NCI-H510A (cell line): ENCODE data around the gene GNAS-AS1.

ENCODE experiments used
- DNase-seq: peaks from one replicate; lab custom pipeline; 2025; lab: John Stamatoyannopoulos, UW

The GNAS-AS1 gene

GRCh38 chr20:58850693-58851174, at the start of gene GNAS-AS1:
TSS of gene GNAS-AS1 (minus strand) at chr20:58850902.
- no peak for DNase-seq

GRCh38 chr20:58900397-58900796, 49.7 kb upstream of the GNAS-AS1 start:
- no peak for DNase-seq

GRCh38 chr20:58899512-58899911, 48.8 kb upstream of the GNAS-AS1 start:
- DNase-seq, result no peak

- DNase-seq, result no peak
These were observed 48.1 kb upstream of the GNAS-AS1 start for GRCh38 chr20:58898629-58899408.

- no peak for DNase-seq
These were observed 46.8 kb upstream of the GNAS-AS1 start for GRCh38 chr20:58897488-58897887.

- DNase-seq, result no peak
These were observed 46.1 kb upstream of the GNAS-AS1 start for GRCh38 chr20:58896820-58897219.

- DNase-seq, result no peak
These were observed 44.9 kb upstream of the GNAS-AS1 start for GRCh38 chr20:58895448-58896180.

GRCh38 chr20:58894652-58895447, 44.1 kb upstream of the GNAS-AS1 start:
- no peak for DNase-seq

- DNase-seq, result no peak
These were observed 42.8 kb upstream of the GNAS-AS1 start for GRCh38 chr20:58893355-58894120.

- DNase-seq, result no peak
These were observed 42.2 kb upstream of the GNAS-AS1 start for GRCh38 chr20:58892932-58893224.

GRCh38 chr20:58892141-58892931, 41.6 kb upstream of the GNAS-AS1 start:
- peak; percentile 58 for DNase-seq

GRCh38 chr20:58891718-58892140, 41.0 kb upstream of the GNAS-AS1 start:
- DNase-seq, result no peak

- peak; percentile 65 for DNase-seq
These were observed 40.5 kb upstream of the GNAS-AS1 start for GRCh38 chr20:58891086-58891717.

GRCh38 chr20:58890518-58891085, 39.9 kb upstream of the GNAS-AS1 start:
- DNase-seq, result peak; percentile 41

GRCh38 chr20:58889798-58890517, 39.3 kb upstream of the GNAS-AS1 start:
- DNase-seq, result no peak

GRCh38 chr20:58889334-58889760, 38.6 kb upstream of the GNAS-AS1 start:
- DNase-seq, result no peak

- peak; percentile 76 for DNase-seq
These were observed 38.0 kb upstream of the GNAS-AS1 start for GRCh38 chr20:58888521-58889333.

- DNase-seq, result no peak
These were observed 37.4 kb upstream of the GNAS-AS1 start for GRCh38 chr20:58888103-58888502.
